Endothelial cell of umbilical vein (primary cell): ENCODE data around the gene PELI2. TPM values are rescaled to one million over a fixed set of nuclear protein-coding genes. Genes with fewer than 3 reads are reported as not detected.

Experiments
- BruUV-seq: library from RNA; stranded (reverse); fragments of 400-500 nt; replicated peaks from 2 replicates; lab custom pipeline; 2021; lab: Mats Ljungman, UMichigan
- CTCF ChIA-PET: fragments of 300-600, 350-600 bp; sonication (Branson Sonifier 250); formaldehyde crosslinking; loops from one replicate; lab custom pipeline; 2021; ENCODE audit warnings: antibody characterized with exemption, inconsistent platforms; lab: Charles Lee
- POLR2A ChIA-PET: fragments of 300-600, 350-600 bp; sonication (Branson Sonifier 250); formaldehyde crosslinking; loops from one replicate; lab custom pipeline; 2021; ENCODE audit warnings: antibody characterized with exemption, inconsistent platforms; lab: Charles Lee
- DNase-seq: peaks from one replicate; pipeline ENCODE4 v3.0.0-alpha.2; 2011; ENCODE audit warnings: low read depth, low spot score
- FAIRE-seq: peaks from 2 replicates; lab custom pipeline; 2011; peaks lifted over from hg19 to GRCh38; lab: Jason Lieb, UNC
- H2AFZ ChIP-seq: 2 replicates; pipeline ENCODE4 v1.6.0; 2012; ENCODE audit warnings: low read depth, low read length, control low read depth, inconsistent platforms
- H3K27ac ChIP-seq: 2 replicates; pipeline ENCODE4 v1.5.1; 2011; ENCODE audit warnings: low read depth, mild to moderate bottlenecking, control low read depth, low read length, moderate library complexity; ENCODE audit not compliant: insufficient read depth
- H3K27me3 ChIP-seq, 2 experiments: 2 replicates each; pipeline versions ENCODE4 v1.6.0 to v1.6.1; 2011; ENCODE audit warnings: low read length in 2 of 2, mixed read lengths in 1 of 2; ENCODE audit not compliant: control insufficient read depth in 2 of 2, insufficient read depth in 2 of 2
- H3K36me3 ChIP-seq, 2 experiments: 2 replicates in 1 of 2; 3 replicates in 1 of 2; pipeline ENCODE4 v1.5.1; 2011; ENCODE audit warnings: low read length in 2 of 2, mild to moderate bottlenecking in 1 of 2, moderate library complexity in 1 of 2; ENCODE audit not compliant: control insufficient read depth in 2 of 2, insufficient read depth in 2 of 2; ENCODE audit errors: extremely low read depth in 1 of 2
- H3K4me1 ChIP-seq: 3 replicates; pipeline ENCODE4 v1.5.1; 2011; ENCODE audit warnings: mild to moderate bottlenecking, low read length; ENCODE audit not compliant: control insufficient read depth, insufficient read depth; ENCODE audit errors: extremely low read depth
- H3K4me2 ChIP-seq: 2 replicates; pipeline ENCODE4 v1.6.1; 2011; ENCODE audit warnings: low read length, control low read depth, mixed read lengths; ENCODE audit not compliant: insufficient read depth
- H3K4me3 ChIP-seq, 3 experiments: fragments of 200-600 bp in 1 of 3; sonication (generic), shearing (Covaris generic) in 1 of 3; replicated peaks in 1 of 3; 2 replicates each; pipeline ENCODE4 v1.5.1; 2011 to 2016; ENCODE audit warnings: control low read depth in 3 of 3, low read length in 3 of 3, mild to moderate bottlenecking in 2 of 3, inconsistent platforms in 1 of 3, low read depth in 1 of 3, moderate library complexity in 1 of 3; ENCODE audit not compliant: insufficient read depth in 1 of 3
- H3K79me2 ChIP-seq: 2 replicates; pipeline ENCODE4 v1.6.0; 2012; ENCODE audit warnings: low read length, inconsistent platforms; ENCODE audit not compliant: control insufficient read depth, insufficient read depth
- H3K9ac ChIP-seq: replicated peaks from 2 replicates; pipeline ENCODE3; 2011; ENCODE audit warnings: low read length, control low read depth; ENCODE audit not compliant: insufficient read depth; ENCODE audit errors: extremely low read depth
- H3K9me1 ChIP-seq: replicated peaks from 3 replicates; pipeline ENCODE4 v1.6.0; 2011; ENCODE audit warnings: mild to moderate bottlenecking, low read length; ENCODE audit not compliant: control insufficient read depth, insufficient read depth; ENCODE audit errors: extremely low read depth
- H3K9me3 ChIP-seq: replicated peaks from 2 replicates; pipeline ENCODE4 v1.5.1; 2012; ENCODE audit warnings: low read length, inconsistent platforms; ENCODE audit not compliant: control insufficient read depth, insufficient read depth
- H4K20me1 ChIP-seq: replicated peaks from 2 replicates; pipeline ENCODE3; 2011; ENCODE audit warnings: mild to moderate bottlenecking, low read length; ENCODE audit not compliant: control insufficient read depth, insufficient read depth; ENCODE audit errors: extremely low read depth
- CTCF ChIP-seq, 2 donors: IDR thresholded peaks; 1 replicate in 1 of 2; 2 replicates in 1 of 2; pipeline ENCODE4 v1.5.1; 2011; ENCODE audit warnings: low read length in 2 of 2, mild to moderate bottlenecking in 2 of 2, moderate library complexity in 2 of 2, control low read depth in 1 of 2, inconsistent platforms in 1 of 2, low read depth in 1 of 2; ENCODE audit not compliant: insufficient read depth in 1 of 2; ENCODE audit errors: extremely low read depth in 1 of 2
- EZH2 ChIP-seq: IDR thresholded peaks from 2 replicates; pipeline ENCODE4 v1.6.1; 2012; ENCODE audit warnings: borderline replicate concordance, low read depth, mild to moderate bottlenecking, moderate library complexity, low read length, inconsistent platforms; ENCODE audit not compliant: severe bottlenecking
- FOS ChIP-seq: IDR thresholded peaks from 2 replicates; pipeline ENCODE4 v1.6.1; 2011; ENCODE audit warnings: mild to moderate bottlenecking, low read length, moderate library complexity, borderline replicate concordance; ENCODE audit not compliant: insufficient read depth
- GATA2 ChIP-seq: IDR thresholded peaks from 2 replicates; pipeline ENCODE4 v1.7.0; 2011; ENCODE audit warnings: low read depth, mild to moderate bottlenecking, moderate library complexity, mixed read lengths, low read length; ENCODE audit not compliant: insufficient read length, insufficient read depth
- JUN ChIP-seq: IDR thresholded peaks from 2 replicates; pipeline ENCODE4 v1.6.1; 2011; ENCODE audit warnings: borderline replicate concordance, low read depth; ENCODE audit not compliant: insufficient read length, insufficient read depth
- MAX ChIP-seq: IDR thresholded peaks from 2 replicates; pipeline ENCODE4 v1.6.1; 2011; ENCODE audit not compliant: insufficient read depth, insufficient read length
- MYC ChIP-seq: IDR thresholded peaks from one replicate; pipeline ENCODE4 v1.6.1; 2011; ENCODE audit warnings: mild to moderate bottlenecking, low read depth, low read length
- POLR2A ChIP-seq: IDR thresholded peaks from 2 replicates; pipeline ENCODE4 v1.6.1; 2012; ENCODE audit warnings: low read depth, mild to moderate bottlenecking, control low read depth, low read length
- POLR2AphosphoS5 ChIP-seq: IDR thresholded peaks from 2 replicates; pipeline ENCODE4 v1.6.1; 2012; ENCODE audit warnings: low read depth, mild to moderate bottlenecking, control low read depth, low read length, moderate library complexity; ENCODE audit not compliant: insufficient read depth
- dilution Hi-C: fragments of 300-500 bp; cut with MboI; formaldehyde crosslinking; loops from one replicate; pipeline ENCODE4 v1.15.0; 2019; ENCODE audit warnings: low sequenced_read_pairs; ENCODE audit not compliant: extremely low pct_ligation_motif_present
- intact Hi-C: fragments of 100-400 bp; cut with micrococcal nuclease; formaldehyde crosslinking; loops from one replicate; pipeline ENCODE4 v1.10.0; 2022
- polyA plus RNA-seq, 4 experiments: library from polyadenylated mRNA; depleted of rRNA in 3 of 4; stranded (reverse) in 3 of 4; unstranded in 1 of 4; fragments of >200 nt; gene quantifications; 2 replicates each; pipeline versions ENCODE4 v1.2.1 to v1.2.3, GENCODE V29; 2011 to 2012; ENCODE audit warnings: missing spikeins in 1 of 4
- total RNA-seq: library from RNA; stranded (reverse); gene quantifications from 2 replicates; pipeline ENCODE4 v1.2.3, GENCODE V29; 2021

Gene PELI2
- total and polyA plus RNA-seq, 2 donors (not counting 3 experiments of a cell fraction or from before 2014, with no cell fraction given) = 11.5 to 13.0 TPM

- no peak overlapping the region for H3K4me3 ChIP-seq
- TF ChIP-seq MAX (no peak), EZH2 (no peak), JUN (no peak), CTCF (IDR thresholded peaks at IDR 0.05; ENCODE audit: extremely low read depth in 1 of 2, insufficient read depth in 1 of 2, low read depth in 1 of 2, low read length in 2 of 2) (no peak), POLR2AphosphoS5 (no peak), POLR2A (no peak), GATA2 (no peak), MYC (no peak), FOS (no peak)
- no peaks in the 10 kb centered on the region for H3K9me1 ChIP-seq
- POLR2A ChIA-PET = no interaction called here
- H3K27me3 ChIP-seq = no peaks in the 10 kb centered on the region
- FAIRE-seq (no peak), DNase-seq (no peak)
- no peak overlapping the region for H3K4me2 ChIP-seq
- CTCF ChIA-PET = interaction anchor here (0.7 to 1.3 kb wide), 4 partner anchors 13 to 787 kb away, joined by 3 to 4 read pairs (median 4); no protein-coding TSS in a partner anchor
- H3K9ac ChIP-seq = no peak overlapping the region
- no peaks in the 10 kb centered on the region for H3K9me3 ChIP-seq
- H2AFZ ChIP-seq = no peak overlapping the region
- no peaks in the 10 kb centered on the region for H4K20me1 ChIP-seq
- intact Hi-C loops = loop anchor here (5.0 kb wide), 1 partner anchor 108 kb away; the partner anchor contains the start of gene PELI2
- H3K27ac ChIP-seq = no peak overlapping the region
- H3K79me2 ChIP-seq = no peaks in the 10 kb centered on the region
- dilution Hi-C loops = no loop called here
- no peaks in the 10 kb centered on the region for H3K36me3 ChIP-seq
- no TSS peak for BruUV-seq
- H3K4me1 ChIP-seq = peaks cover 2% of the 10 kb centered on the region
Observed at GRCh38 chr14:56224691-56225681, 106.8 kb downstream of the PELI2 start.
